AG04449 (cell line): Measurements from ENCODE around the gene OTULIN.

Experiments
- CTCF ChIA-PET: fragments of 350-600 bp; formaldehyde crosslinking; extraction: SDS; loops from one replicate; lab custom pipeline; 2021; ENCODE audit warnings: antibody characterized with exemption; lab: Yijun Ruan, JAX
- POLR2A ChIA-PET: fragments of 400-600, 350-600 bp; formaldehyde crosslinking; extraction: SDS; loops from one replicate; lab custom pipeline; 2020; ENCODE audit warnings: antibody characterized with exemption, inconsistent platforms; lab: Yijun Ruan, JAX
- DNase-seq: peaks from one replicate; pipeline ENCODE4 v3.0.0-alpha.2; 2010; ENCODE audit warnings: low read depth, low spot score
- H3K4me3 ChIP-seq: 2 replicates; pipeline ENCODE4 v1.5.1; 2011; ENCODE audit warnings: low read depth, mild to moderate bottlenecking, control low read depth, low read length
- CTCF ChIP-seq: IDR thresholded peaks from one replicate; pipeline ENCODE4 v1.5.1; 2011; ENCODE audit warnings: mild to moderate bottlenecking, moderate library complexity, low read length, control low read depth, inconsistent platforms; ENCODE audit not compliant: insufficient read depth; ENCODE audit errors: missing control alignments

Gene OTULIN

GRCh38 chr5:14737291-14737690 is 72.8 kb downstream of the OTULIN start:
- CTCF ChIA-PET = interaction anchor here (0.8 to 2.5 kb wide), 2 partner anchors 10 to 31 kb away, joined by 3 to 28 read pairs; no protein-coding TSS in a partner anchor

DNA sequence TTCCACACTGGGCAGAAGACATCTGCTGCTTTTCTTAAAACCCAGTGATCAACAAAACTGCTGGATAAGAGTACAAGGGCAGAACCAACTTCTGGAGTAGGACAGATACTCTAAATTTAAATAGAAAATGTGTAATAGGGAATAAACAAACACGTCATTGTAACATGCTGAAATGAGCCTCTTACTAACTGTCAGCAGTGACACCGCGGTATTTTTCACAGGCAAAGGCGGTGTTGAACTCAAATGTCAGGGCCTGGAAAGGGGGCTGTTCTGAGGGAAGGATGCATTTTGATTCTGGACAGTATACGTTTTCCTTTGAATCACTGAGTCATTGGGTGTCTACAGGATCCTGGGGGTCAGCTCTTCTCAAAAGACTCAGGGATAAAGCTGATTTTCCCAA is 73.5 kb downstream of the OTULIN start:
- POLR2A ChIA-PET = no interaction called here
- DNase-seq = no peak
- TF ChIP-seq CTCF = no peak
- CTCF ChIA-PET = interaction anchor here (0.8 to 2.5 kb wide), 2 partner anchors 10 to 32 kb away, joined by 3 to 28 read pairs; no protein-coding TSS in a partner anchor
- no peak overlapping the region for H3K4me3 ChIP-seq

More at GRCh38 chr5:14737291-14737690, 72.8 kb downstream of the OTULIN start:
- no peak overlapping the region for H3K4me3 ChIP-seq
- no peak for TF ChIP-seq CTCF
- POLR2A ChIA-PET = no interaction called here
- DNase-seq = no peak

- no peak overlapping the region for H3K4me3 ChIP-seq
- no peak for TF ChIP-seq CTCF
- ChIA-PET CTCF (interaction anchor here (0.9 to 2.2 kb wide), 3 partner anchors 11 to 275 kb away, joined by 3 to 18 read pairs (median 4); no protein-coding TSS in a partner anchor), POLR2A (no interaction called here)
- no peak for DNase-seq
Observed at GRCh38 chr5:14739538-14739937, 75.0 kb downstream of the OTULIN start.

- no peak for DNase-seq
- no peak for TF ChIP-seq CTCF
- ChIA-PET POLR2A (no interaction called here), CTCF (interaction anchor here (0.9 to 2.2 kb wide), 4 partner anchors 9 to 275 kb away, joined by 3 to 18 read pairs (median 4); no protein-coding TSS in a partner anchor)
- H3K4me3 ChIP-seq = no peak overlapping the region
Observed at GRCh38 chr5:14739981-14740380, 75.5 kb downstream of the OTULIN start.

- no peak for TF ChIP-seq CTCF
- H3K4me3 ChIP-seq = no peak overlapping the region
- no peak for DNase-seq
- ChIA-PET CTCF (interaction anchor here (1.3 to 2.2 kb wide), 3 partner anchors 10 to 14 kb away, joined by 4 to 18 read pairs (median 5); no protein-coding TSS in a partner anchor), POLR2A (no interaction called here)
Observed at GRCh38 chr5:14741131-14741530, 76.6 kb downstream of the OTULIN start.

DNA sequence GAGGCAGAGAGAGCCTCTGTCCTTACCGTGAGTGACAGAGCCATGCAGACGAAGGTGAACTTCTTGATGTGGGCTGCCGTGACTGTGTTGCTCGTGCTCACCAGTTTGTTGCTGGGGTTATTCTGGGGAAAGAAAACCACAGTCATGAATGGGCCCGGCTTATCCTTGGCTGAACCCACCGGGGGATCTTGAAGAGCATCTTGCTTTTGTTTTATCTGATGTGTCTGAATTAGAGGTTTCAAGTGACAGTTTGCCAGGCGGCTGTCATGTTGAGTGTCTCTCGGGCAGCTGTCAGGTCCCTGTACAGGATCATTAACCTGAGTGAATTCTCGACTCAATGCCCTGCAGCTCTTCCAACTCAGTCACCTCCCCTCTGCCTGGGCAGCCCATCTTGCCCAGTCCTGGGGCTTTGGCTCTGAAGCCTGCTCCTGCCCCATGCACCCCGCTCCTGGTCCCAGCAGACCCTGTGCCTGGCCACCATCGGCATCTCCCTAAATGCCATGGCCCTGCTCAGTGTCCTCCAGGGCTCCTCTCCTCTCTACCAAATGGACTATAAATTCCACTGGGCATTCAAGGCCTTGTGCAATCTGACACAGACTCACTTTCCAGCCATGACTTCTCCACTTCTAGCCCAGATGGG is 77.4 kb downstream of the OTULIN start:
- no peak for DNase-seq
- CTCF ChIA-PET = interaction anchor here (2.4 to 3.2 kb wide), 2 partner anchors 15 to 262 kb away, joined by 14 to 23 read pairs; no protein-coding TSS in a partner anchor
- H3K4me3 ChIP-seq = no peak overlapping the region
- POLR2A ChIA-PET = no interaction called here
- no peak for TF ChIP-seq CTCF
